IPS-15b (cell line): ENCODE measurements around the gene SRGAP2B.
"Not testable (repeated sequence)": the region's sequence is repeated elsewhere in the genome, so short reads cannot be mapped to it uniquely, and the experiment has no call there.

Experiments used
- H3K27me3 ChIP-seq: one replicate; pipeline ENCODE4 v1.6.1; 2013; ENCODE audit warnings: low read length; ENCODE audit not compliant: control insufficient read depth, insufficient read depth
- H3K36me3 ChIP-seq: one replicate; pipeline ENCODE4 v1.6.1; 2013; ENCODE audit warnings: low read length; ENCODE audit not compliant: control insufficient read depth, insufficient read depth
- H3K4me1 ChIP-seq: one replicate; pipeline ENCODE4 v1.6.1; 2013; ENCODE audit warnings: mild to moderate bottlenecking, low read length; ENCODE audit not compliant: control insufficient read depth, insufficient read depth
- H3K4me3 ChIP-seq: one replicate; pipeline ENCODE4 v1.5.1; 2013; ENCODE audit warnings: low read depth, low read length
- H3K9ac ChIP-seq: one replicate; pipeline ENCODE4 v1.6.1; 2013; ENCODE audit warnings: low read depth, mild to moderate bottlenecking, low read length
- H3K9me3 ChIP-seq: one replicate; pipeline ENCODE4 v1.6.1; 2013; ENCODE audit warnings: mild to moderate bottlenecking, low read length; ENCODE audit not compliant: control insufficient read depth, insufficient read depth

SRGAP2B gene

DNA sequence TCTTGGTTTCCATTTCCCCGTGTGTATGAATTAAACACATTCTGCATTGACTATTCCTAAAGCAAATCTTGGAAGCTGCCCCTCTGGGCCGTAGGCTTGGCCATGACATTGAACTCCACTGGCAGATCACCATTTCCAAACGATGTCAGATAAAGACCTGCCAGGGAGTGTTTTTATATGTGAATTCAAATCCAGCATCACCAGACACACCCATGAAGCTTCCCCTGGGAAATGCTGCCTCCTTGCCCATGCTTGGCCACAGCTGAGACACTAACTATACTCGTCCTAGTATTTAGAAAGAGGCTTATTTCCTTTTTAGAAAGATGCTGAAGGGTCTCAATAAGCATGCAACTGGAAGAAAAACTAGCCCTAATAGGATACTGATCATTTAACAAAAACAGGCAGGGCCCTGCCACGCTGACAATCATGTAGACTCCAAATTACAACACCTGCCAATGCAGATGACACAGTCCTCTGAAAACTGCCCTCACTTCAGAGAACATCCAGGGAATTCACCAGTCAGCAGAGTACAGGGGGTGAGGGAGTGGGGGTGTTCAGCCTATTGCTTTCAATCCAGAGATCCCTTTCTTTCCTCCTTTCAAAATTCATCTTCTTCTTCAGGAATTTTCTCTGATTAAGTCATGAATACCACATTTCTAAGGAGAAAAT is 94.9 kb downstream of the SRGAP2B start:
- not testable (repeated sequence) for H3K4me3 ChIP-seq, H3K36me3 ChIP-seq, H3K4me1 ChIP-seq, H3K27me3 ChIP-seq, H3K9ac ChIP-seq, H3K9me3 ChIP-seq

DNA sequence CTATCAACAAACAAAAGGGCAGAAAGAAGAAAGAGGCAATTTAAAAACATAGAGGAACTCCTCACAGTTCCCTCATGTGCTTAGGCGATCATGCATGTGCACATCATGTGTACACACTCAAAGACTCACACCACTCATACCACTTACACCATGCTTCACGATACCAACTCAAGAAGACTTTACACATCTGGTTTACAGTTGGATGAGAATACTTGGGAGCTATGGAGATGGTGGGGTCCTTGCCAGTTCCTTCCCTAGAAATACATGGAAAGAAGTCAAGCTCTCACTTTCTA is 96.2 kb downstream of the SRGAP2B start:
- H3K36me3 ChIP-seq, H3K4me3 ChIP-seq, H3K27me3 ChIP-seq, H3K4me1 ChIP-seq, H3K9me3 ChIP-seq, H3K9ac ChIP-seq: not testable (repeated sequence)

DNA sequence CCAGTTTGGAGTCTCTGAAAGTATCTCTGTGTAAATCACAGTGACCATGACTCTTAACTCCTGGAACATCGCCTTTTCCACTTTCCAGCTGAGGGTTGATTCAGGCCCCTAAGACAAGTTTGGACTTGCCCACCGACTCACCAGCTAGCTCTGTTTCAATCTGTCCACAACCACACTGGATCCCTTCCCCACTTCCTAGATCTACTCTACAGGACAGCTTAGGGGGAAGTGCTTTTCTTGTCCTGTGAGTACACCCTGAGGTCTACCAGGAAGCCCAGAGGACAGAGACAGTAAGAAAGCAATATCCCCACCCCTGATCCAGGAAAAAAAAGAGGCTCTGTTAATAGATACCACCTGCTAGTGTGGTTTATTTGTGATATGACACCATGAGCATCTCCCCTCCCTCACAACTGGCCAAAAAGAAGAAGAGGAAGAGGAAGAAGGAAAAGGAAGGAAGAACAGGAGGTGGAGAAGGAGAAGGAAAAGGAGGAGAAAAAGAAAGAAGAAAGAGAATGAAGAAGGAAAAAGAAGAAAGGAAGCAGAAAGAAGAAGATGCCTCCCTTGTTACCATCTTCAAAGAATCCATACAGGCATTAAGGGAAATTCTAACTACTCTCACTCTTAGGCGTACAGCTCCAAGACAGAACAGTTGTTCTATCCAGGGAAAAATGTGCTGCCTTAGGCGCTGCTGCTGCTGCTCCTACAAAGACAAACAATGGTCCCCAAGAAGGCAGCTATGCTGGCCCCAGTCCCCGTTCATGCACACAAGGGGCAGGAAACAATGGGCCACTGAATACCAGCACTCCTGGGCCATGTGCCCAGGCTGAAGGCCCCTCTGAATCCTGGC is 96.8 kb downstream of the SRGAP2B start:
- not testable (repeated sequence) for H3K4me1 ChIP-seq, H3K9me3 ChIP-seq, H3K9ac ChIP-seq, H3K27me3 ChIP-seq, H3K36me3 ChIP-seq, H3K4me3 ChIP-seq

DNA sequence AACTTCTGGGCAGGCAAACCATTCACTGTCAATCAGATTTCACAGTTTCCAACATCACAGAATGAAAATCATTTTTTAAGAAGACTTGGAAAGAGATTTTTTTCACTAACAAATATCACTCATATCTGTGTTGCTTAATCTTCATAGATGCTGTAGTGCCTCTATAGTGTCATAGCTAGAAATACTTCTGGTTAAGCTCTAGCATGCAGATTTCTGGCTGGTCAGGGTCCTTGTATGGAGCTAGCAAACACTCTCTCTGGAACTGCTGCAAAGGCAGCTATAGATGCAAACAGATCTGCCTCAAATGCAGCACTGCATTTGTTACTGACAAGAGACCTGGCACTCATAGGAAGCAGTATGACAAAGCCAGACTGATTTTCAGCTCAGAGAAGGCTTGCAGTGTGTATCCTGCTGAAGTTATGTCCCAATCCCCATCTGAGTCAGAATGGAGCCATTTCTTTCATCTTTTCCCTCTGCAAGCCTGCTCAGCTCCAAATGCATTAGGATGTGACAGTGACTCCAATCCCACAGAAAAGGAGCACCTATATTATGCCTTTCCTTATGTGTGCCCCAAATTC is 99.2 kb downstream of the SRGAP2B start:
- H3K4me3 ChIP-seq, H3K4me1 ChIP-seq, H3K36me3 ChIP-seq, H3K27me3 ChIP-seq, H3K9me3 ChIP-seq, H3K9ac ChIP-seq: not testable (repeated sequence)

DNA sequence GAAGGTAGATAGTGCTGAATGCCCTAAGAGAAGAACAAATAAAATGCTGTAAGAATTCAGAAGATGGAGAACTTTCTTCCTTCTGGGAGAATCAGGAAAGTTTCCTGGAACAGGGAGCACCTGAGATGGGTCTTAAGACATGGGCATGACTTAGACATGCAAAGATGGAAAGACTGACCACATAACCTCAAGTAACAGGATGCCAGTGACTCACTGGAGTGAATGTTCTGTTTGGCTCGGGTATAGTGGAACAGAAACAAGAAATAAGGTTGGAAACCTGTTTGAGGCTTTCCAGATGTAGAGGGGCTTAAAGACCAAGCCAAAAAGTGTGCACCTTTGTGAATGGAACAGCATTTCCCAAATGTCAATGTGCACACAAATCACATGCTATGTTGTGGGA is 102.2 kb downstream of the SRGAP2B start:
- H3K9me3 ChIP-seq, H3K27me3 ChIP-seq, H3K36me3 ChIP-seq, H3K9ac ChIP-seq, H3K4me1 ChIP-seq, H3K4me3 ChIP-seq: not testable (repeated sequence)

DNA sequence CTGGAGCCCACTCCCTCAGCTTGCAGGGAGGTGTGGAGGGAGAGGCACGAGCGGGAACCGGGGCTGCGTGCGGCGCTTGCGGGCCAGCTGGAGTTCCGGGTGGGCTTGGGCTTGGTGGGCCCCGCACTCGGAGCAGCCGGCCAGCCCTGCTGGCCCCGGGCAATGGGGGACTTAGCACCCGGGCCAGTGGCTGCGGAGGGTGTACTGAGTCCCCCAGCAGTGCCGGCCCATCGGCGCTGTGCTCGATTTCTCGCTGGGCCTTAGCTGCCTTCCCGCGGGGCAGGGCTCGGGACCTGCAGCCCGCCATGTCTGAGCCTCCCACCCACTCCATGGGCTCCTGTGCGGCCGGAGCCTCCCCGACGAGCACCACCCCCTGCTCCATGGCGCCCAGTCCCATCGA is 104.5 kb downstream of the SRGAP2B start:
- H3K9ac ChIP-seq, H3K4me3 ChIP-seq, H3K9me3 ChIP-seq, H3K4me1 ChIP-seq, H3K27me3 ChIP-seq, H3K36me3 ChIP-seq: not testable (repeated sequence)

DNA sequence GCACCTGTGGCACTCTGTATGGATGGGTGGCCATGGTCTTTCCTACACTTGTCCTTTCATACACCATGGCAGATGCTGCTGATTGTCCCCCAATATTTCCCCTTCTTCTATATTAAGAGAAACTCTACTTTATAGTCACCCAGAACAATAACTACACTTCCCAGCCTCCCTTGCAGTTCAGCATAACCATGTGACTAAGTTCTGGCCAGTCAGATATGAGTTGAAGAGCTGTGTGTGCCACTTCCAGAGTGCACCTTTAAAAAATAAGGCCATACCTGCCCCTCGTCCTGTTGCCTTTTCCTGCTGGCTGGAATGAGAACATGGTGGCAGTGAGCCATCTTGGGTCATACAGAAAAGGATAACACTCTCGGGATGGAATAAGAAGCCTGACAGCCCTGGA is 108.0 kb downstream of the SRGAP2B start:
- H3K4me1 ChIP-seq, H3K27me3 ChIP-seq, H3K36me3 ChIP-seq, H3K9me3 ChIP-seq, H3K4me3 ChIP-seq, H3K9ac ChIP-seq: not testable (repeated sequence)

DNA sequence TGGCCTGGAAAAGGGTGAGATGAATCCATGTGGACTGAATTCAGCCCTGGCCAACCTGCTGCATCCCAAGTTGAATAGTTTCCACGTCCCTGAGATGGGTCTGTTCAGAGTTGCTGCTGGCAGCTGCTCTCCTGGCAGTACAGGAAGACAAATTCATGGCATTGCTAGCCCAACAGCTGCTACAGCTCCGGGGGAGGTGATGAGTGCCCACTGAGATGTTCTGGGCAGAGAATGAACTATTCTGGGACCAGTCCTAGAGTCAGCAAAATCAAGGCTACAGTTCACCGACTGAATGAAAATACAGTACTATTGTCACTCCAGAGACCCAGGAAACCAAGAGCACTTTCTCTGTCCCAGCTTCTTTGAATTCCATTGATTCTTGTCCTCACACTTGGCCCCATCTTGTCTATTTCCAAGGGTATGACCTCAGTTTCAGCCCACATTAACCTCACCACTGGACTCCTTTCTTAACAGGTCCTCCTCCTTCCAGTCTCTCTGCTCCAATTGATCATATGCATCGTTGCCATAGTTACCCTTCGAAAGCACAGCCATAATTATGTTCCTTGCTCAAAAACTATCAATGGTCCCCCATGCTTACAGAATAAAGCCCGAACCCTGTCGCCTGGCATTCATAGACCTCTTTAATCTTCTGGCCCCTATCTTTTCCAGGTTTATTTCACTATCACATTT is 108.8 kb downstream of the SRGAP2B start:
- H3K4me3 ChIP-seq, H3K9ac ChIP-seq, H3K9me3 ChIP-seq, H3K4me1 ChIP-seq, H3K36me3 ChIP-seq, H3K27me3 ChIP-seq: not testable (repeated sequence)

DNA sequence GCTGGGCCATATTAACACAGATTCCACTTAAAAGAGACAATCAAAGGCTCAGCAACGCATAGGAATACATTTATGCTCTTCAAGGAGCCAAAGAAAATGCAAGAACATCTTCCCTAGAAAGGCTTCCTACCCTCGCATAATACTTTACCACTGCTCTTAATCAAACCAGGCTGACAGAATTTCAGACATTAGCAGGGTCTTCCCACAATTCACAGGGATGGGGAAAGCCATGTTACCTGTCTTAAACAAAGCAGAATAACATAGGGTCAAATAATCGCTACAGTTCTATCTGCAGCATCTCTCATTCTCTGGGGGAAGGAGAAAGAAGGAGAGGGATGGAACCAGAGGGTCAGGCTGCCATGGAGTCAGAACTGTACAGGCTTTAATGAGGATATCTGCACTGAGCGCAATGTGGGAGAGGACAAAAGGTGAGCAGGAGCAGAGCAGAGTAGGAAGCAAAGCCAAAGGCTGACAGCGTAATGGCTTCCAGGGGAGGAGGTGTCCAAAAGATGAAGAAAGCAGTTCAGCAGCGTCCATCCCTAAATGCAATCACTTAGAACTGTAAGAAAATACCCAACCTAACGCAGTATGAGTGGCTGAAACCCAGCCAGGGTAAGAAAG is 109.5 kb downstream of the SRGAP2B start:
- not testable (repeated sequence) for H3K27me3 ChIP-seq, H3K4me1 ChIP-seq, H3K36me3 ChIP-seq, H3K4me3 ChIP-seq, H3K9me3 ChIP-seq, H3K9ac ChIP-seq

DNA sequence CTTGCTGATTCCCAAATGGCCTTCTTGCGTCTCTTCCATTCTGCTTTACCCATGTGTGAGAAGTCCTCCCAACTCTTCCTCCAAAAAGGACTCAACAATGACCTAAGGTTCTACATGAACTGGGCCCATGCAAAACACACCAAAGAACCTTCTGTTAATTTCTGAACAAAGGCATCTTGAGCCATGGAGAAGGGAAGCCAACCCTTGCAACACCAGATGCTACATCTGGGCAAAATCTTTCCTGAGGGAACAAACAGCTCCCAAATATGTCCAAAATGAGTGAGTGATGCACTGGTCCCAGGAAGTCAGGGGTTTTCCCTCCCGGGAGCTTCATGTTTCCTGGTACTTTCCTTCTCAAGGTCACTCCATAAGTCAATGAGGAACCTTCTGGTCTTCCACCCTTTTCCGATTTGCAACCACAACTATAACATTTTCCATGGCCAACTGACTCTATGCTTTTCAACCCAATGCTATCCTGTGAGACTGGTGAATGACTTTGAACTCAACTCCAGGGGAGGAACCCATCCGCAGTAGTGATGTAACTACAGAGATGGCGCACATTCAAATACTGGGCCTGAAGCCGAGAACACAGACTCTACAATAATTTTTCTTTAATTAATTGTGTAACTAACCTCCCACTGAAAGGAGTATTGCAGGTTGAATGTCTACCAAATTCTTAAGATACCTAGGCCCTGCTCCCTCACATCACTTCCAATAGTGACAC is 112.2 kb downstream of the SRGAP2B start:
- not testable (repeated sequence) for H3K9me3 ChIP-seq, H3K4me3 ChIP-seq, H3K9ac ChIP-seq, H3K27me3 ChIP-seq, H3K36me3 ChIP-seq, H3K4me1 ChIP-seq

DNA sequence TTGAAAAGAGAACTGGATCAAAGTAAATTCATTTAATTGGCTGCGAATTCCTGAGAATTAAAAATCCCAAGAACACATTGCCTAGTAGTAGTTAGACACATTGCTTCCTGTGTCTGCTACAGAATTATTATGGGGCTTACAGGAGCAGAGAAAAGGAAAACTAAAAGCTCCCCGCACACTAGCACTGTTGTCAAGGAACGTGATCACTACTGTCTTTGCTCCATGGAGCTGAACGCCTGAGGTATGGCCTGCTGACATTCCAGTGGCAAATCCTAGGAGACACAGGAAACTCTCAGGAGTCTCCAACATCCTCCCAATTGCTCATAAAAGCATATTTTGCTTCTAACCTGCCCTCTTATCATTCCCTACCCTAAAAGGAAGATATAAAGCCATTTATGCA is 114.0 kb downstream of the SRGAP2B start:
- not testable (repeated sequence) for H3K9ac ChIP-seq, H3K27me3 ChIP-seq, H3K4me1 ChIP-seq, H3K4me3 ChIP-seq, H3K36me3 ChIP-seq, H3K9me3 ChIP-seq
